GM12874 (cell line): ENCODE measurements around the gene MGAT5.

Experiments
- TF ChIP-seq, protein P1 (sequence below): IDR thresholded peaks from 2 replicates; pipeline ENCODE4 v1.5.1; 2011; ENCODE audit warnings: low read depth, mild to moderate bottlenecking, control low read depth, low read length, moderate library complexity; ENCODE audit not compliant: insufficient read depth

Gene MGAT5

DNA sequence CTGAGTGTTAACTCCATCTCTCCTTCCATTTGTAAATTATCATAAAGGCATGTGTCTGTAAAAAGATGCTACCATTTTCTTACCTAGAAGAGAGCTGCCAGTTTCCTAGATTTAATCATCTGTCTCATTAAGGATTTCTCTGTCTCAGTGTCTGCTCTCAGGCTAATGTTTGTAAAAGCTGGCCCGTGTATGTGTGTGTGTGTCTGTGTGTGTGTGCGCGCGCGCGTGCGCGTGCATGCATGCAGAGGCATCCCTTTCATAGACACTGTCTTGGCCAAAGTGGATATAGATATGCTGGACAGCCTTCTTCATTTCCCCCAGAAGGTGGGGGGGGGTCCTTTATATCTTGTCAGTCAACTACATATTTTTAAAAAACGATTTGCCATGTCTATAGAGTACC lies 18.9 kb downstream of the MGAT5 start:
- TF ChIP-seq, protein P1, sequence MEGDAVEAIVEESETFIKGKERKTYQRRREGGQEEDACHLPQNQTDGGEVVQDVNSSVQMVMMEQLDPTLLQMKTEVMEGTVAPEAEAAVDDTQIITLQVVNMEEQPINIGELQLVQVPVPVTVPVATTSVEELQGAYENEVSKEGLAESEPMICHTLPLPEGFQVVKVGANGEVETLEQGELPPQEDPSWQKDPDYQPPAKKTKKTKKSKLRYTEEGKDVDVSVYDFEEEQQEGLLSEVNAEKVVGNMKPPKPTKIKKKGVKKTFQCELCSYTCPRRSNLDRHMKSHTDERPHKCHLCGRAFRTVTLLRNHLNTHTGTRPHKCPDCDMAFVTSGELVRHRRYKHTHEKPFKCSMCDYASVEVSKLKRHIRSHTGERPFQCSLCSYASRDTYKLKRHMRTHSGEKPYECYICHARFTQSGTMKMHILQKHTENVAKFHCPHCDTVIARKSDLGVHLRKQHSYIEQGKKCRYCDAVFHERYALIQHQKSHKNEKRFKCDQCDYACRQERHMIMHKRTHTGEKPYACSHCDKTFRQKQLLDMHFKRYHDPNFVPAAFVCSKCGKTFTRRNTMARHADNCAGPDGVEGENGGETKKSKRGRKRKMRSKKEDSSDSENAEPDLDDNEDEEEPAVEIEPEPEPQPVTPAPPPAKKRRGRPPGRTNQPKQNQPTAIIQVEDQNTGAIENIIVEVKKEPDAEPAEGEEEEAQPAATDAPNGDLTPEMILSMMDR = no peak

DNA sequence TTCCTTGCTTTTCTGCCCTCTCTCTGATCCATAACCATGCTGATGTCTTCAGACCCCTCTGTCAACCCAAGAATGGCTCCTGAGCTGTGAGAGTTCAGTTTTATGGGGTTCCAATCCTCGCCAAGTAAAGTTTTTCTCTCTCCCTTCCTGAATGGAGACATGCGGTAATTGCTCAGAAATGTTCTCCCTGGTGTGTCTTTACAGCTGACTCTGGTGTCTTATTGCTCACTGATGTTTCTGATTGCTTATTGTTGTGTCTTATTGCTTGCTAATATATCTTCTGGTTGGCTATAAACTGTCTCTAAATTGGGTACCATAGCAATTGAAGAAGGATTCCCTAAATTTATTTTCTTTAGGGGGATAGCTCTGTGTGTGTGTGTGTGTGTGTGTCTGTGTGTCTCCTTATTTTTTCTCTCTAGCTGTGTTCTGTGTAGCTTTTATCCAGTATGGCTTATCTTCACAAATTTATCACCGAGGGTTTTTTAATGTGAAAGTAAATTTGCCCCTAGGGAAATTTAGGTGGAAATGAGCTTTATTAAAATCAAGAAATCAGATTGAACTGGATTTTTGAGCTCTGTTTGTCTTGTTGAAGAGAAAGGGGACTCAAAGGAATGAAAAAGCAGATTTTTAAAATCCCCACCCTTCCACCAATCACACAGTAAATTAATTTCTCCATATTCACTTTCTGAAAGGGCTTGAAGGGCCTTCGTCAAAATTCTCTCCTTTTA lies 19.5 kb downstream of the MGAT5 start:
- TF ChIP-seq, protein P1 = no peak

DNA sequence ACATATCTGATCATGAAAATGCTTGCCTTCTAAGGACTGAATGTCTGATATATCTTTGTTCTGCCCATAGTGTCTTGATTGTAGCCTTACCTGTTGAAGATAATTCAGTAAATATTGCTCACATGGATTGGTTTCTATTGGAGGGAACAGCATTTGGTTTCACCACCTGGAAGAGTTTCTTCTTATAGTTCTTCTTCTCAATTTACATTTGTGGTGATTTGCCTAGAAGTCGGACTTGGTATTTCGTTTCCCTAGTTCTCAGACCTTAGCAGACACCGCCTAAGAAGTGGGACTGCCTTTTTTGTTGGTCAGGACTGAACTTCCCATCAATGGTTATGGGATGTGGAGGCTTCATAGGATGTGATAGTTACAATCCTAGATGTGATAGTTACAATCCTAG lies 20.2 kb downstream of the MGAT5 start:
- TF ChIP-seq, protein P1 = no peak

DNA sequence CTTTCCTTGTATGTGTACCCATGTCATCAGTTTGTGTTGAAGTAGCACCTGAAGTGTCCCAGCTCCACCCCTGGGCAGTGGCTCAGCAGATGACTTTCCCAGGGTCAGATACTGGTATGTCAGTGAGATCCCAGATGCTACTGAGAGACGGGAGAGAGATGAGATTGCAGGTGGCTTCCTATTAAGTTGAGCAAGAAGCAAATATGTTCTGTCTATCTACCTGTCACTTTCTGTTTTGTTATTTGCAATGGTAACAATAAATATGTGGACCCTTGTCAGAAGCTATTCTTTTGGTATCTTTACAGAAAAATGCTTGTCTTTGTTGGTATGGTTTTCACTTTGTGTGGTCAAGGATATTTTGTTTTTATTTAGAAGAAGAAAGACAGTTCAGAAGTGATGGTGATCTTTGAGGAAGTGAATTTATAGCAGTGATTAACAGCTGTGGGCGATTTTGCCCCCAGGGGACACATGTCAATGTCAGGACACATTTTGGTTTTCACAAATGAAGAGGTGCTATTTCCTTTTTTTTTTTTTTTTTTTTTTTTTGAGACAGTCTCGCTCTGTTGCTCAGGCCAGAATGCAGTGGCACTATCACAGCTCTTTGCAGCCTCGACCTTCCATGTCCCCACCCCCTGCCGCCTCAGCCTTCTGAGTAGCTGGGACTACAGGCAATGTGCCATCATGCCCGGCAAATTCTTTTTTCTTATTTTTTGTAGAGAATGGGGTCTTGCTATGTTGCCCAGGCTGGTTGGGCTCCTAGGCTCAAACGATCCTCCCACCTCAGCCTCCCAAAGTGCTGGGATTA lies 21.4 kb downstream of the MGAT5 start:
- TF ChIP-seq, protein P1 = no peak

DNA sequence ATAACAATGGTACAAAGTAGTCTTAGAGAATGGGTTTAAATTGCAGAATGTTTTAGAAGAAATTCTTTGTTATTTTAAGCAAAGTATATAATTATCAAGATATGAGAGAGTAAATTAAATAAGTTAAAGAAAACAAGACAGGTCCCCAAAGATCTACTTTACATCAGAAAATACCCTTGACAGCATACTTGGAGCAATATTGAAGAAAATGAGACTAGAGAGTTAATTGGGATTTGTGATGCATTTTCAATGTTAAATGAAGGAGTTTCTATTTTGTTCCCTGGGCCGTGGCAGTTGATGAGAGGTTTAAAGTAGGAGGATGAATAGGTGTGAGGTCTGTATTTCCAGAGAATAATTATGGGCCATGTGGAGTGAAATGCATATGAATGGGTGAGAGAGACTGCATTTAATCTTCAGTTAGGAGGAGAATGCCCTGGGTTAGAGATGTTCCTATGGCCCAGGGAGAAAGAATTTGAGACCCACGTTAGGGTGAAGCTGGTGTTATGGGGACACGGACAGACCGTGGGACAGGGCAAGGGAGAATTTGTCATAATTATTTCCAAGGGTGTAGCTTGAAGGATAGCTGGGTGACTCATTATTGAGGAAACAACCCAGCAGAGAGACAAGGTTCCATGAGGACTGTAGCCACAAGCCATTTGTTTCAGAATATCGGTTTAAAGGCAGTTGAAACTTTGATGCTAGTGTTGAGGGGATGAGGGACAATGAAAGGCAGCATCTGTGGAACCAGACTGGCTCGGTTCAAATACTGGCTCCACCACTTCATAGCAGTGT lies 22.7 kb downstream of the MGAT5 start:
- TF ChIP-seq, protein P1 = no peak

DNA sequence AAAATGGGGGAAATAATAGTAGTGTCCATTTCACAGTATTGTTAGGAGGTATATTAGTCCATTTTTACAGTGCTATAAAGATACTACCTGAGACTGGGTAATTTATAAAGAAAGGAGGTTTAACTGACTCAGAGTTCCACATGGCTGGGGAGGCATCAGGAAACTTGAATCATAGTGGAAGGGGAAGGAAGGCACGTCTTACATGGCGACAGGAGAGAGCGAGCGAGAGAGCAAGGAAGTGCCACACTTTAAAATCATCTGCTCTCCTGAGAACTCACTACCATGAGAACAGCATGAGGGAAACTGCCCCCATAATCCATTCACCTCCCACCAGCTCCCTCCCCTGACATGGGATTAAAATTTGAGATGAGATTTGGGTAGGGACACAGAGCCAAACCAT lies 23.4 kb downstream of the MGAT5 start:
- TF ChIP-seq, protein P1 = no peak

DNA sequence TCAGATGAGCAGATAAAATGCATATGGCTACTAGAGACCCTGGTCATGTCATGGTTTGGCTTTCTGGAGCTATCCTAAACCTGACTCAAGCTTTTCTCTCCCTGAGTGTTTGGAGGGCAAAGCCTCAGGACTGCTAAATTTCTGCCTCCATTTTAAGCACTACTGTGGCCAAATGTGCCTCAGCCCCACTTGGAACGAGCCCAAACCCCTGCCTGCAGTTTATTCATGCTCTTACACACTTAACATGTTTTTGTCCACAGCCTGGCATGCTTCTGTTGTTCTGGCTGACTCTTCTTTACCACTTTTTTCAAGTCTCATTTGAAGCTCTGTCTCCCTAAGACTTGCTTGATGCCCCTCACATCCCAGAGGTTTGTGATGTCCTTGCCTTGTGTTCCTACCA lies 24.7 kb downstream of the MGAT5 start:
- TF ChIP-seq, protein P1 = no peak
